ENCODE results near the gene IKBIP. TPM values are rescaled to one million over a fixed set of nuclear protein-coding genes. Genes with fewer than 3 reads are reported as not detected.
"Not testable (repeated sequence)": the region's sequence is repeated elsewhere in the genome, so short reads cannot be mapped to it uniquely, and the experiment has no call there.

IKBIP gene
- total RNA-seq, 1 donor from 2014 or later, result 35.5 TPM

GRCh38 chr12:98580695-98581094 lies 63.9 kb downstream of the IKBIP start:
- intact Hi-C loops (cut with micrococcal nuclease), result no loop called here
- Mint-ChIP-seq H3K27ac (no peak overlapping the region), H3K4me3 (no peak overlapping the region)

DNA sequence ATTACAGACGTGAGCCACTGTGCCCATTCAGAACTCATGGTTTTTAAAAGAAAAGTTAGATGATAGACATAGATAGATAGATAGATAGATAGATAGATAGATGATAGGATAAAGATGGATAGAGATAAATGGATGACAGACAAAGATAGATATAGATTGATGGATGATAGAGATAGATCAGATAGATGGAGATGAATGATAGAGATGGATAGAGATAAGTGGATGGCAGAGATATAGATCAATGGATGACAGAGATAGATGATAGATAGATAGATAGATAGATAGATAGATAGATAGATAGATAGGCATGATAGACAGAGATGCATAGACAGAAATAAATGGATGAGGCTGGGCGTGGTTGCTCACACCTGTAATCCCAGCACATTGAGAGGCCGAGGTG lies 64.8 kb downstream of the IKBIP start:
- no peak overlapping the region for H3K27ac Mint-ChIP-seq
- no peak overlapping the region for H3K4me3 Mint-ChIP-seq
- H3K36me3 Mint-ChIP-seq (ENCODE audit: low read depth), result no peaks in the 10 kb centered on the region
- intact Hi-C loops (cut with micrococcal nuclease), result no loop called here
- H3K4me1 Mint-ChIP-seq (ENCODE audit: low read depth), result no peaks in the 10 kb centered on the region
- H3K27me3 Mint-ChIP-seq (ENCODE audit: insufficient read depth), result peaks cover 10% of the 10 kb centered on the region
- no peaks in the 10 kb centered on the region for H3K9me3 Mint-ChIP-seq
- no peak for DNase-seq (ENCODE audit: low spot score)

More at GRCh38 chr12:98580695-98581094, 63.9 kb downstream of the IKBIP start:
- Mint-ChIP-seq H3K27me3 (ENCODE audit: insufficient read depth) (peaks cover 10% of the 10 kb centered on the region), H3K9me3 (no peaks in the 10 kb centered on the region), H3K4me1 (ENCODE audit: low read depth) (no peaks in the 10 kb centered on the region), H3K36me3 (ENCODE audit: low read depth) (no peaks in the 10 kb centered on the region)
- no peak for DNase-seq (ENCODE audit: low spot score)

DNA sequence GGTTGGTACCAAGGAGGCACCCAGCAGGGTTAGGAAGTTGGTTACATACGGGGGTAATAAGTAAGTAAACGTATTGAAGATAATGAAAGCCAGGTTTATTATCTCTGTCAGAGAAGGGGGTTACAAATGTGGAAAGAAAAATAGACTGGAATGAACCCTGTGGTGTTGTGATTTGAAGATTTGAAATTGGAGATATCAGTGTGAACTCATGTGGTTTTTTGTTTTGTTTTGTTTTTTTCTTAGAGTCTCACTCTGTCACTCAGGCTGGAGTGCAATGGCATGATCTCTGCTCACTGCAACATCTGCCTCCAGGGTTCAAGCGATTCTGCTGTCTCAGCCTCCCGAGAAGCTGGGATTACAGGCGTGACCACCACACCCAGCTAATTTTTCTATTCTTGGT lies 65.2 kb downstream of the IKBIP start:
- no peak for DNase-seq (ENCODE audit: low spot score)
- Mint-ChIP-seq H3K27me3 (ENCODE audit: insufficient read depth) (peaks cover 10% of the 10 kb centered on the region), H3K27ac (no peak overlapping the region), H3K4me1 (ENCODE audit: low read depth) (no peaks in the 10 kb centered on the region), H3K36me3 (ENCODE audit: low read depth) (no peaks in the 10 kb centered on the region), H3K4me3 (no peak overlapping the region), H3K9me3 (no peaks in the 10 kb centered on the region)
- intact Hi-C loops (cut with micrococcal nuclease), result no loop called here

- Mint-ChIP-seq H3K4me3 (no peak overlapping the region), H3K36me3 (ENCODE audit: low read depth) (no peaks in the 10 kb centered on the region), H3K27me3 (ENCODE audit: insufficient read depth) (peaks cover 8% of the 10 kb centered on the region), H3K27ac (no peak overlapping the region), H3K4me1 (ENCODE audit: low read depth) (no peaks in the 10 kb centered on the region), H3K9me3 (no peaks in the 10 kb centered on the region)
- intact Hi-C loops (cut with micrococcal nuclease), result no loop called here
- DNase-seq (ENCODE audit: low spot score), result no peak
Observed at GRCh38 chr12:98578821-98579220, 65.8 kb downstream of the IKBIP start.

- no peaks in the 10 kb centered on the region for H3K36me3 Mint-ChIP-seq (ENCODE audit: low read depth)
- no peak for DNase-seq (ENCODE audit: low spot score)
- H3K4me1 Mint-ChIP-seq (ENCODE audit: low read depth), result no peaks in the 10 kb centered on the region
- no peak overlapping the region for H3K27ac Mint-ChIP-seq
- H3K9me3 Mint-ChIP-seq, result no peaks in the 10 kb centered on the region
- intact Hi-C loops (cut with micrococcal nuclease), result no loop called here
- H3K27me3 Mint-ChIP-seq (ENCODE audit: insufficient read depth), result peaks cover 8% of the 10 kb centered on the region
- no peak overlapping the region for H3K4me3 Mint-ChIP-seq
Observed at GRCh38 chr12:98578392-98578791, 66.2 kb downstream of the IKBIP start.

- DNase-seq (ENCODE audit: low spot score); H3K4me3 Mint-ChIP-seq; H3K9me3 Mint-ChIP-seq; H3K36me3 Mint-ChIP-seq (ENCODE audit: low read depth); H3K4me1 Mint-ChIP-seq (ENCODE audit: low read depth); H3K27ac Mint-ChIP-seq; H3K27me3 Mint-ChIP-seq (ENCODE audit: insufficient read depth); intact Hi-C loops (cut with micrococcal nuclease): not testable (repeated sequence)
Observed at GRCh38 chr12:98576795-98577194, 67.8 kb downstream of the IKBIP start.

DNA sequence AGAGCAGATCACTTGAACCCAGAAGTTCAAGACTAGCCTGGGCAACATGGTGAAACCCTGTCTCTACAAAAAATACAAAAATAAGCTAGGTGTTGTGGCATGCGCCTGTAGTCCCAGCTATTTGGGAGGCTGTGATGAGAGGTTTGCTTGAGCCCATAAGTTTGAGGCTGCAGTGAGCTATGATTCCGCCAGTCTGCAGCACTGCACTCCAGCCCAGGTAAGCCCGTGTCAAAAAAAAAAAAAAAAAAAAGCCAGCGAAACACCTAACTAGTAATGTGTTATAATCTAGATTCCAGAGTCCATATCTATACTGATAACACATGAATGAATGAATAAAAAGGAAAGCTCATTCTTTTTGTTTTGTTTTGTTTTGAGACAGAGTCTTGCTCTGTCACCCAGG lies 69.6 kb downstream of the IKBIP start:
- H3K9me3 Mint-ChIP-seq, result no peaks in the 10 kb centered on the region
- H3K27me3 Mint-ChIP-seq (ENCODE audit: insufficient read depth), result peaks cover 5% of the 10 kb centered on the region
- no peaks in the 10 kb centered on the region for H3K4me1 Mint-ChIP-seq (ENCODE audit: low read depth)
- no peak for DNase-seq (ENCODE audit: low spot score)
- no peak overlapping the region for H3K4me3 Mint-ChIP-seq
- no peaks in the 10 kb centered on the region for H3K36me3 Mint-ChIP-seq (ENCODE audit: low read depth)
- H3K27ac Mint-ChIP-seq, result no peak overlapping the region
- intact Hi-C loops (cut with micrococcal nuclease), result no loop called here

Other genes starting within 250 kb of the IKBIP start
- 314 and 321 TPM in 2 replicates for gene TMPO, start 129.2 kb downstream of the IKBIP start, total RNA-seq
- gene SLC25A3, start 51.1 kb downstream of the IKBIP start, total RNA-seq, result 570 and 580 TPM in 2 replicates
- gene APAF1, start 502 bp upstream of the IKBIP start, total RNA-seq, result 21.2 and 23.9 TPM in 2 replicates